Measurements from ENCODE around the gene VSTM2L.
"Not testable (repeated sequence)": the region's sequence is repeated elsewhere in the genome, so short reads cannot be mapped to it uniquely, and the experiment has no call there.

VSTM2L gene

GRCh38 chr20:37902504-37903313, at the start of gene VSTM2L:
Gene VSTM2L (plus strand): TSS chr20:37903127. CDS start chr20:37903351, 224 bp downstream.
- DNase-seq, result no peak

- DNase-seq, result no peak
Measured at GRCh38 chr20:37853823-37854375, 49.0 kb upstream of the VSTM2L start.

- not testable (repeated sequence) for DNase-seq
Measured at GRCh38 chr20:37856034-37856433, 46.9 kb upstream of the VSTM2L start.

GRCh38 chr20:37856932-37857660, 45.8 kb upstream of the VSTM2L start:
- no peak for DNase-seq

GRCh38 chr20:37859406-37860171, 43.3 kb upstream of the VSTM2L start:
- no peak for DNase-seq

GRCh38 chr20:37863289-37863688, 39.6 kb upstream of the VSTM2L start:
- DNase-seq, result no peak

- DNase-seq, result no peak
Measured at GRCh38 chr20:37864298-37864697, 38.6 kb upstream of the VSTM2L start.

GRCh38 chr20:37866051-37866450, 36.9 kb upstream of the VSTM2L start:
- DNase-seq, result no peak

- no peak for DNase-seq
Measured at GRCh38 chr20:37867289-37868195, 35.4 kb upstream of the VSTM2L start.

- DNase-seq, result no peak
Measured at GRCh38 chr20:37868851-37869333, 34.0 kb upstream of the VSTM2L start.

- DNase-seq, result no peak
Measured at GRCh38 chr20:37869334-37869861, 33.5 kb upstream of the VSTM2L start.

- DNase-seq, result no peak
Measured at GRCh38 chr20:37870294-37870693, 32.6 kb upstream of the VSTM2L start.

GRCh38 chr20:37871751-37872150, 31.2 kb upstream of the VSTM2L start:
- DNase-seq, result no peak

GRCh38 chr20:37872161-37872560, 30.8 kb upstream of the VSTM2L start:
- no peak for DNase-seq

- no peak for DNase-seq
Measured at GRCh38 chr20:37873884-37874283, 29.0 kb upstream of the VSTM2L start.

- no peak for DNase-seq
Measured at GRCh38 chr20:37875460-37876175, 27.3 kb upstream of the VSTM2L start.

- no peak for DNase-seq
Measured at GRCh38 chr20:37876863-37877262, 26.1 kb upstream of the VSTM2L start.

GRCh38 chr20:37877832-37878772, 24.8 kb upstream of the VSTM2L start:
- DNase-seq, result no peak

- DNase-seq, result no peak
Measured at GRCh38 chr20:37878835-37879599, 23.9 kb upstream of the VSTM2L start.

Data from NCI-H1105 (cell line).